Measurements from ENCODE around the gene KCNK16.

KCNK16 gene

DNA sequence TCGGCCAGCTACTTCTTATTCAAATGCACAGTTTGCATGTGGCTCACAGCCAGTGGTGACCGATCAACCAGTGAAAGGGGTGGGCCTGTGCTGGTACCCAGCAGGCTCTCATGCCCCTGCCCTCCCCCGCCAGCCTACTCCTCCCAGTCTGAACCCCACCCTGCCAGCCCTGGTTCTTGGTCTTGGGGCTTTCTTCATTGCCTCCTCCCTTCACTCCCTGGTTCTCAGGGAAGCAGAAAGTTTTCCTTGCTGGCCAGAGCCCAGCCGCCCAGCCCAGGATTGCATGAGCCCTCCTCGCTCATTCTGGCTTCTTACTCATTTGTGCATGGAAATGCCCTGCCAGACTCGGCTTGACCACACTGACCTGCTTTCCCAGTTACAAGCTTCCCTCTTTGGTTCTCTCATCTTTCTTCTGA lies 49.1 kb downstream of the KCNK16 start:
- H3K9me3 ChIP-seq (ENCODE audit: control insufficient read depth, insufficient read depth, low read depth, low read length): no peaks in the 10 kb centered on the region
- H3K4me1 ChIP-seq (ENCODE audit: control insufficient read depth, insufficient read depth, low read length): no peaks in the 10 kb centered on the region
- no peak overlapping the region for H3K4me3 ChIP-seq (ENCODE audit: low read depth, low read length)
- no peak overlapping the region for H3K27ac ChIP-seq (ENCODE audit: extremely low read depth, low read depth, low read length)
- POLR2A ChIA-PET: no interaction called here
- CTCF ChIA-PET: interaction anchor here (0.6 kb wide), 1 partner anchor 285 kb away, joined by 3 read pairs; no protein-coding TSS in a partner anchor
- no peak for TF ChIP-seq ZNF112 (tag by site-specific recombination; IDR thresholded peaks at IDR 0.05)
- TF ChIP-seq KLF1 (tag by site-specific recombination; IDR thresholded peaks at IDR 0.05): peak; percentile 43; the same call in 1 of the 2 replicates
- no peaks in the 10 kb centered on the region for H3K36me3 ChIP-seq (ENCODE audit: control insufficient read depth in 2 of 2, insufficient read depth in 1 of 2, low read length in 2 of 2)

GRCh38 chr6:39269961-39270360 lies 52.5 kb downstream of the KCNK16 start:
- no peak overlapping the region for H3K27ac ChIP-seq (ENCODE audit: extremely low read depth, low read depth, low read length)
- H3K4me3 ChIP-seq (ENCODE audit: low read depth, low read length): no peak overlapping the region
- no peaks in the 10 kb centered on the region for H3K9me3 ChIP-seq (ENCODE audit: control insufficient read depth, insufficient read depth, low read depth, low read length)
- H3K4me1 ChIP-seq (ENCODE audit: control insufficient read depth, insufficient read depth, low read length): no peaks in the 10 kb centered on the region
- no peaks in the 10 kb centered on the region for H3K36me3 ChIP-seq (ENCODE audit: control insufficient read depth in 2 of 2, insufficient read depth in 1 of 2, low read length in 2 of 2)
- TF ChIP-seq ZNF600 (tag by site-specific recombination; IDR thresholded peaks at IDR 0.05) (no peak), ZNF830 (tag by site-specific recombination; IDR thresholded peaks at IDR 0.05; ENCODE audit: low read depth) (no peak), ZNF629 (tag by site-specific recombination; IDR thresholded peaks at IDR 0.05) (no peak), ZSCAN18 (tag by site-specific recombination; IDR thresholded peaks at IDR 0.05) (no peak), ATF2 (tag by site-specific recombination; IDR thresholded peaks at IDR 0.05; ENCODE audit: low read depth) (no peak), ZBTB8A (tag by site-specific recombination; IDR thresholded peaks at IDR 0.05) (no peak), ZNF24 (tag by site-specific recombination; IDR thresholded peaks at IDR 0.05) (no peak), ZNF529 (tag by site-specific recombination; IDR thresholded peaks at IDR 0.05; ENCODE audit: insufficient replicate concordance) (no peak), ZNF211 (tag by site-specific recombination; IDR thresholded peaks at IDR 0.05; ENCODE audit: low read depth) (no peak), ZNF37A (tag by site-specific recombination; IDR thresholded peaks at IDR 0.05) (no peak), ZNF214 (tag by site-specific recombination; IDR thresholded peaks at IDR 0.05; ENCODE audit: borderline replicate concordance) (no peak), ZNF707 (tag by site-specific recombination; IDR thresholded peaks at IDR 0.05) (no peak), ZNF239 (tag by site-specific recombination; IDR thresholded peaks at IDR 0.05) (no peak), ZNF350 (tag by site-specific recombination; IDR thresholded peaks at IDR 0.05) (no peak), ZNF560 (tag by site-specific recombination; IDR thresholded peaks at IDR 0.05; ENCODE audit: borderline replicate concordance) (no peak), SP7 (tag by site-specific recombination; IDR thresholded peaks at IDR 0.05) (no peak), ZNF274 (IDR thresholded peaks at IDR 0.05; ENCODE audit: low read length) (no peak), ZNF274 (tag by site-specific recombination; IDR thresholded peaks at IDR 0.05; ENCODE audit: borderline replicate concordance) (no peak)
- TF ChIP-seq, protein P1, sequence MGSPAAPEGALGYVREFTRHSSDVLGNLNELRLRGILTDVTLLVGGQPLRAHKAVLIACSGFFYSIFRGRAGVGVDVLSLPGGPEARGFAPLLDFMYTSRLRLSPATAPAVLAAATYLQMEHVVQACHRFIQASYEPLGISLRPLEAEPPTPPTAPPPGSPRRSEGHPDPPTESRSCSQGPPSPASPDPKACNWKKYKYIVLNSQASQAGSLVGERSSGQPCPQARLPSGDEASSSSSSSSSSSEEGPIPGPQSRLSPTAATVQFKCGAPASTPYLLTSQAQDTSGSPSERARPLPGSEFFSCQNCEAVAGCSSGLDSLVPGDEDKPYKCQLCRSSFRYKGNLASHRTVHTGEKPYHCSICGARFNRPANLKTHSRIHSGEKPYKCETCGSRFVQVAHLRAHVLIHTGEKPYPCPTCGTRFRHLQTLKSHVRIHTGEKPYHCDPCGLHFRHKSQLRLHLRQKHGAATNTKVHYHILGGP (tag by site-specific recombination; IDR thresholded peaks at IDR 0.05): no peak
- TF ChIP-seq, protein P2, sequence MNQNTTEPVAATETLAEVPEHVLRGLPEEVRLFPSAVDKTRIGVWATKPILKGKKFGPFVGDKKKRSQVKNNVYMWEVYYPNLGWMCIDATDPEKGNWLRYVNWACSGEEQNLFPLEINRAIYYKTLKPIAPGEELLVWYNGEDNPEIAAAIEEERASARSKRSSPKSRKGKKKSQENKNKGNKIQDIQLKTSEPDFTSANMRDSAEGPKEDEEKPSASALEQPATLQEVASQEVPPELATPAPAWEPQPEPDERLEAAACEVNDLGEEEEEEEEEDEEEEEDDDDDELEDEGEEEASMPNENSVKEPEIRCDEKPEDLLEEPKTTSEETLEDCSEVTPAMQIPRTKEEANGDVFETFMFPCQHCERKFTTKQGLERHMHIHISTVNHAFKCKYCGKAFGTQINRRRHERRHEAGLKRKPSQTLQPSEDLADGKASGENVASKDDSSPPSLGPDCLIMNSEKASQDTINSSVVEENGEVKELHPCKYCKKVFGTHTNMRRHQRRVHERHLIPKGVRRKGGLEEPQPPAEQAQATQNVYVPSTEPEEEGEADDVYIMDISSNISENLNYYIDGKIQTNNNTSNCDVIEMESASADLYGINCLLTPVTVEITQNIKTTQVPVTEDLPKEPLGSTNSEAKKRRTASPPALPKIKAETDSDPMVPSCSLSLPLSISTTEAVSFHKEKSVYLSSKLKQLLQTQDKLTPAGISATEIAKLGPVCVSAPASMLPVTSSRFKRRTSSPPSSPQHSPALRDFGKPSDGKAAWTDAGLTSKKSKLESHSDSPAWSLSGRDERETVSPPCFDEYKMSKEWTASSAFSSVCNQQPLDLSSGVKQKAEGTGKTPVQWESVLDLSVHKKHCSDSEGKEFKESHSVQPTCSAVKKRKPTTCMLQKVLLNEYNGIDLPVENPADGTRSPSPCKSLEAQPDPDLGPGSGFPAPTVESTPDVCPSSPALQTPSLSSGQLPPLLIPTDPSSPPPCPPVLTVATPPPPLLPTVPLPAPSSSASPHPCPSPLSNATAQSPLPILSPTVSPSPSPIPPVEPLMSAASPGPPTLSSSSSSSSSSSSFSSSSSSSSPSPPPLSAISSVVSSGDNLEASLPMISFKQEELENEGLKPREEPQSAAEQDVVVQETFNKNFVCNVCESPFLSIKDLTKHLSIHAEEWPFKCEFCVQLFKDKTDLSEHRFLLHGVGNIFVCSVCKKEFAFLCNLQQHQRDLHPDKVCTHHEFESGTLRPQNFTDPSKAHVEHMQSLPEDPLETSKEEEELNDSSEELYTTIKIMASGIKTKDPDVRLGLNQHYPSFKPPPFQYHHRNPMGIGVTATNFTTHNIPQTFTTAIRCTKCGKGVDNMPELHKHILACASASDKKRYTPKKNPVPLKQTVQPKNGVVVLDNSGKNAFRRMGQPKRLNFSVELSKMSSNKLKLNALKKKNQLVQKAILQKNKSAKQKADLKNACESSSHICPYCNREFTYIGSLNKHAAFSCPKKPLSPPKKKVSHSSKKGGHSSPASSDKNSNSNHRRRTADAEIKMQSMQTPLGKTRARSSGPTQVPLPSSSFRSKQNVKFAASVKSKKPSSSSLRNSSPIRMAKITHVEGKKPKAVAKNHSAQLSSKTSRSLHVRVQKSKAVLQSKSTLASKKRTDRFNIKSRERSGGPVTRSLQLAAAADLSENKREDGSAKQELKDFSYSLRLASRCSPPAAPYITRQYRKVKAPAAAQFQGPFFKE (tag by site-specific recombination; IDR thresholded peaks at IDR 0.05; ENCODE audit: borderline replicate concordance): no peak
- TF ChIP-seq, protein P3, sequence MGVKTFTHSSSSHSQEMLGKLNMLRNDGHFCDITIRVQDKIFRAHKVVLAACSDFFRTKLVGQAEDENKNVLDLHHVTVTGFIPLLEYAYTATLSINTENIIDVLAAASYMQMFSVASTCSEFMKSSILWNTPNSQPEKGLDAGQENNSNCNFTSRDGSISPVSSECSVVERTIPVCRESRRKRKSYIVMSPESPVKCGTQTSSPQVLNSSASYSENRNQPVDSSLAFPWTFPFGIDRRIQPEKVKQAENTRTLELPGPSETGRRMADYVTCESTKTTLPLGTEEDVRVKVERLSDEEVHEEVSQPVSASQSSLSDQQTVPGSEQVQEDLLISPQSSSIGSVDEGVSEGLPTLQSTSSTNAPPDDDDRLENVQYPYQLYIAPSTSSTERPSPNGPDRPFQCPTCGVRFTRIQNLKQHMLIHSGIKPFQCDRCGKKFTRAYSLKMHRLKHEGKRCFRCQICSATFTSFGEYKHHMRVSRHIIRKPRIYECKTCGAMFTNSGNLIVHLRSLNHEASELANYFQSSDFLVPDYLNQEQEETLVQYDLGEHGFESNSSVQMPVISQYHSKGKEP (tag by site-specific recombination; IDR thresholded peaks at IDR 0.05): no peak
- ChIA-PET POLR2A (no interaction called here), CTCF (interaction anchor here (0.6 kb wide), 1 partner anchor 1335 kb away, joined by 3 read pairs; no protein-coding TSS in a partner anchor)

Data from HEK293 (cell line).